Fibroblast of mammary gland (primary cell): ENCODE results near the gene MOGAT1.

Source experiments
- DNase-seq: peaks from one replicate; pipeline ENCODE4 v3.0.0-alpha.2; 2010; ENCODE audit warnings: low read depth
- H3K4me3 ChIP-seq: 2 replicates; pipeline ENCODE4 v1.5.1; 2011; ENCODE audit warnings: low read depth, mild to moderate bottlenecking, low read length, moderate library complexity; ENCODE audit not compliant: control insufficient read depth
- CTCF ChIP-seq: conservative IDR thresholded peaks from 2 replicates; pipeline ENCODE4 v1.5.1; 2011; ENCODE audit warnings: low read depth, low read length, inconsistent platforms; ENCODE audit not compliant: control insufficient read depth, insufficient read depth

Gene MOGAT1

GRCh38 chr2:222736301-222736700 is 64.8 kb downstream of the MOGAT1 start:
- TF ChIP-seq CTCF = no peak
- H3K4me3 ChIP-seq = no peak overlapping the region
- DNase-seq = peak; percentile 50

- no peak for DNase-seq
- H3K4me3 ChIP-seq = no peak overlapping the region
- TF ChIP-seq CTCF = no peak
These were observed 65.5 kb downstream of the MOGAT1 start for GRCh38 chr2:222736924-222737323.

GRCh38 chr2:222738312-222738711 is 66.9 kb downstream of the MOGAT1 start:
- H3K4me3 ChIP-seq = no peak overlapping the region
- no peak for DNase-seq
- TF ChIP-seq CTCF = no peak

- no peak for DNase-seq
- TF ChIP-seq CTCF = no peak
- H3K4me3 ChIP-seq = no peak overlapping the region
These were observed 67.4 kb downstream of the MOGAT1 start for GRCh38 chr2:222738809-222739208.

- no peak for DNase-seq
These were observed 68.5 kb downstream of the MOGAT1 start for GRCh38 chr2:222739939-222740338.

GRCh38 chr2:222743251-222743812 is 71.9 kb downstream of the MOGAT1 start:
- DNase-seq = no peak
- TF ChIP-seq CTCF = no peak
- H3K4me3 ChIP-seq = no peak overlapping the region

More at GRCh38 chr2:222739939-222740338, 68.5 kb downstream of the MOGAT1 start:
- TF ChIP-seq CTCF = no peak
- H3K4me3 ChIP-seq = no peak overlapping the region
